Measurements from ENCODE around the gene AGBL1. TPM values are rescaled to one million over a fixed set of nuclear protein-coding genes. Genes with fewer than 3 reads are reported as not detected.
"Not testable (repeated sequence)": the region's sequence is repeated elsewhere in the genome, so short reads cannot be mapped to it uniquely, and the experiment has no call there.

AGBL1 gene
- total and polyA plus RNA-seq, 2 donors = under 0.01 to 0.02 TPM

DNA sequence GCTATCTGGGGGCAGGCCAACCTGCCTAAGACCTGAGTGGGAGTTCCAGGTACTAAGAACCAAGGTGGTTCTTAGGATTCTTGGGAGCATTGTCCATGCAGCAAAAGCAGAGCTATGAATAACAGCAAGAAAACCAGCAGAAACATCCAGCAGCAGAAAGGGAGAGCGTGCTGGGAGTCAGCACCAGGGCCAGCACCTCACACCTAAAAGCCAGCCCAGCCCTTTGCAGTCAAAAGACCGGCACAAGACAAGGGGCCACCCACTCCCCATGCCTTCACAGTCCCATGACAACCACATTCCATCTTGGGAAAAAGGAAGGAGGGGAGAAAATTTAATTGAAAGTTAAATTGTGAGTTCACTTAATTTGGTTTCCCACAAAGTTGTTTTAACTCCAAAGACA lies 364.9 kb downstream of the AGBL1 start:
- Histone ChIP-seq H3K27ac (ENCODE audit: low read depth in 1 of 2, low read length in 1 of 2) (no peak overlapping the region), H3K27me3 (ENCODE audit: control insufficient read depth in 2 of 2, insufficient read depth in 1 of 2, low read length in 1 of 2) (no peaks in the 10 kb centered on the region), H3K4me3 (ENCODE audit: low read length in 2 of 2) (no peak overlapping the region), H3K9me3 (ENCODE audit: control insufficient read depth in 2 of 2, insufficient read depth in 1 of 2, low read length in 1 of 2) (peaks cover 0 to 3% of the 10 kb centered on the region in 2 donors), H3K36me3 (ENCODE audit: control insufficient read depth in 2 of 2, insufficient read depth in 2 of 2, low read length in 1 of 2) (no peaks in the 10 kb centered on the region), H3K4me1 (ENCODE audit: control insufficient read depth in 2 of 2, insufficient read depth in 2 of 2, low read length in 2 of 2) (no peaks in the 10 kb centered on the region)
- no peak for DNase-seq (ENCODE audit: low read depth in 6 of 9, low spot score in 9 of 9)
- WGBS = 12% methylated on average over 2 of the region's 2 CpGs

DNA sequence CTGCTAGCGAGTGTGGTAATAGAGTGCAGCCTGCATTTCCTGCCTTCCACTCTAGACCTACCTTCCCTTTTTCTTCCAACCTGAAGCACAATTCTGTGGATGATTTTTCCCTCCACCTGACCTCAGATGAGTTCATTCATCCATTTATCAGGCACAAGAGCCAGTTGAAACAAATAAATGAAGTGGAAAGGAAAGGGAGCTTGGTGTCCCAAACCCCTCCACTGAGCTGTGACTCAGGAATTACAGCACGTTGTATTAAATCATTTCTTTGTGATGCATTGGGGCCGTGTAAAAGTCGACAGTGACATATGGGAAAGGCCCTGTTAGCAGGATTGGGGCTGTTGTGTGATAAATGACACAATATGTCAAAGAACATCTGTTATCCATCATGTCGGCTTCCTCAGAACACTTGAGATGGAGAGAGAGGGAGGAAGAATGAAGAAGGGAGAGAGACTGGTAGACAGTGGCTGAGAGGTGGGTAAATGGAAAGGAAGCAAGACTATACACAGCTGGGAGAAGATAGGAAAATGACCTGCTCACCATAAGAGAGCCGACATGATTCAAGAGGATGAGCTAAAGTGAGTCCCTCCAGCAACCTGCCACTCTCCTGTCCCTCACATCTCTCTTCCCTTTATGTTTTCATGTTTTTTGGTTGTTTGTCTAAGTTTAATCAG lies 366.0 kb downstream of the AGBL1 start:
- no peaks in the 10 kb centered on the region for H3K27me3 ChIP-seq (ENCODE audit: control insufficient read depth in 2 of 2, insufficient read depth in 1 of 2, low read length in 1 of 2)
- H3K27ac ChIP-seq (ENCODE audit: low read depth in 1 of 2, low read length in 1 of 2) = no peak overlapping the region
- no peaks in the 10 kb centered on the region for H3K4me1 ChIP-seq (ENCODE audit: control insufficient read depth in 2 of 2, insufficient read depth in 2 of 2, low read length in 2 of 2)
- H3K4me3 ChIP-seq (ENCODE audit: low read length in 2 of 2) = no peak overlapping the region
- DNase-seq (ENCODE audit: low read depth in 6 of 9, low spot score in 9 of 9) = no peak
- H3K36me3 ChIP-seq (ENCODE audit: control insufficient read depth in 2 of 2, insufficient read depth in 2 of 2, low read length in 1 of 2) = no peaks in the 10 kb centered on the region
- H3K9me3 ChIP-seq (ENCODE audit: control insufficient read depth in 2 of 2, insufficient read depth in 1 of 2, low read length in 1 of 2) = peaks cover 0 to 3% of the 10 kb centered on the region in 2 donors
- WGBS = 61% methylated on average over 6 of the region's 6 CpGs

DNA sequence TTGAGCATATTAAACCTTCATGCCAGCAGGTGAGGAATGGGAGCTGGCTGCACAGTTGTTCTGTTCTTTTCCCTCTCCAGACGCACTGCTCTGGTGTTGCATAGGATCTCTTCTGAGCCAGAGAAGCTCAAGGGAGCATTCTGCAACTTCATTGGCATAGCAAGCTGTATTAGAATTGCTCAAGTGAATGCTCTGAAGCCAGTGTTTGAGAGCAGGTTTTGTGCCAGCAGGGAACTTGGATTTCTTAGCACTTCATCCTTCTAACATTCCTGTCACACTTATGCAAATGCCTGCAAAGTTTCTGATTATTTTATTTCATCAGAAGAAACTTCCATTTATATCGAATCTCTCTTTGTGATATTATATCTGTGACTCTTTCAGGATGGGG lies 366.6 kb downstream of the AGBL1 start:
- no peak for DNase-seq (ENCODE audit: low read depth in 6 of 9, low spot score in 9 of 9)
- Histone ChIP-seq H3K4me3 (ENCODE audit: low read length in 2 of 2) (no peak overlapping the region), H3K9me3 (ENCODE audit: control insufficient read depth in 2 of 2, insufficient read depth in 1 of 2, low read length in 1 of 2) (peaks cover 0 to 3% of the 10 kb centered on the region in 2 donors), H3K36me3 (ENCODE audit: control insufficient read depth in 2 of 2, insufficient read depth in 2 of 2, low read length in 1 of 2) (no peaks in the 10 kb centered on the region), H3K27ac (ENCODE audit: low read depth in 1 of 2, low read length in 1 of 2) (no peak overlapping the region), H3K4me1 (ENCODE audit: control insufficient read depth in 2 of 2, insufficient read depth in 2 of 2, low read length in 2 of 2) (no peaks in the 10 kb centered on the region), H3K27me3 (ENCODE audit: control insufficient read depth in 2 of 2, insufficient read depth in 1 of 2, low read length in 1 of 2) (no peaks in the 10 kb centered on the region)
- 89% methylated on average over 2 of the region's 2 CpGs for WGBS

DNA sequence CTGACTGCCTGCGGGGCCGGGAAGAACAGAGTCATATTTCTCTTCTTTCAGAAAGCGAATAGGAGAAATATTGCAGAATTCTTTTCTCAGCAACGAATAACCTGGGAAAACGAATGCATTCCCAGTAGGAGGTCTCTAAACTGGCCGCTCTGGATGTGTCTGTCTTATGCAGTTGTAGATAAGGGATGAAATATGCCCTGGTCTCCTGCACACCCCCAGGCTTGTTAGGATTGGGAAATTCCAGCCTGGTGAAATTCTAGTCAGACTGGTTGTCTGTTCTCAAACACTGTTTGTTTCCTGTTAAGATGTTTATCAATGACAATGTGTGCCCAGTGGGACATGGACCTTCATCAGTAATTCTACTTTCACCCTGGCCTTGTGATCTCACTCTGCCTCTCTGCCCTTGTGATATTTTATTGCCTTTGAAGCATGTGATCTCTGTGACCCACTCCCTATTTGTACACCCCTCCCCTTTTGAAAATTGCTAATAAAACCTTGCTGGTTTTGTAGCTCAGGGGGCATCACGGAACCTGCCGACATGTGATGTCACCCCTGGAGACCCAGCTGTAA lies 385.9 kb downstream of the AGBL1 start:
- not testable (repeated sequence) for H3K9me3 ChIP-seq (ENCODE audit: control insufficient read depth in 2 of 2, insufficient read depth in 1 of 2, low read length in 1 of 2); H3K36me3 ChIP-seq (ENCODE audit: control insufficient read depth in 2 of 2, insufficient read depth in 2 of 2, low read length in 1 of 2); H3K4me1 ChIP-seq (ENCODE audit: control insufficient read depth in 2 of 2, insufficient read depth in 2 of 2, low read length in 2 of 2); H3K27ac ChIP-seq (ENCODE audit: low read depth in 1 of 2, low read length in 1 of 2); DNase-seq (ENCODE audit: low read depth in 6 of 9, low spot score in 9 of 9); H3K27me3 ChIP-seq (ENCODE audit: control insufficient read depth in 2 of 2, insufficient read depth in 1 of 2, low read length in 1 of 2); H3K4me3 ChIP-seq (ENCODE audit: low read length in 2 of 2)
- 95% methylated on average over 8 of the region's 8 CpGs for WGBS

DNA sequence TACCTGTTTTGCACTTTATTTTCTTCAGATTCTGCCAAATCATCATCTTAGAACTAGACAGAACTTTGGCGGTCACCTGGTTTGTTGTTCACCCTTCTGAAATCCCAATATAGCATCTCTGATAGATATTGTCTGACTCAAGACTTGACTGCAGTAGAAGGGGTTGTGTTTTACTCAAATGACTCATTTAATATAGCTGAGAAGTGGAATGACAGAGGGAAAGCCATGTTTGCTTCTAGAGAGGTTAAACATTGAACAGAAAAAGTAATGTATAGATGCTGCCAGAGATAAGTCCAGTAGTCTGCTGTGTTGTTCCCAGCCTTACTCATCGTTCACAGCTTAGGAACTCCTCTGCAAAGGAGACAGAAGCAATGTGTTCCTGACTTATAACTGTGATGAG lies 402.0 kb downstream of the AGBL1 start:
- 90% methylated on average over 2 of the region's 2 CpGs for whole genome bisulfite sequencing
- no peaks in the 10 kb centered on the region for H3K4me1 ChIP-seq (ENCODE audit: control insufficient read depth in 2 of 2, insufficient read depth in 2 of 2, low read length in 2 of 2)
- no peaks in the 10 kb centered on the region for H3K9me3 ChIP-seq (ENCODE audit: control insufficient read depth in 2 of 2, insufficient read depth in 1 of 2, low read length in 1 of 2)
- no peak overlapping the region for H3K27ac ChIP-seq (ENCODE audit: low read depth in 1 of 2, low read length in 1 of 2)
- H3K4me3 ChIP-seq (ENCODE audit: low read length in 2 of 2) = no peak overlapping the region
- DNase-seq (ENCODE audit: low read depth in 6 of 9, low spot score in 9 of 9) = no peak
- no peaks in the 10 kb centered on the region for H3K27me3 ChIP-seq (ENCODE audit: control insufficient read depth in 2 of 2, insufficient read depth in 1 of 2, low read length in 1 of 2)
- H3K36me3 ChIP-seq (ENCODE audit: control insufficient read depth in 2 of 2, insufficient read depth in 2 of 2, low read length in 1 of 2) = no peaks in the 10 kb centered on the region

DNA sequence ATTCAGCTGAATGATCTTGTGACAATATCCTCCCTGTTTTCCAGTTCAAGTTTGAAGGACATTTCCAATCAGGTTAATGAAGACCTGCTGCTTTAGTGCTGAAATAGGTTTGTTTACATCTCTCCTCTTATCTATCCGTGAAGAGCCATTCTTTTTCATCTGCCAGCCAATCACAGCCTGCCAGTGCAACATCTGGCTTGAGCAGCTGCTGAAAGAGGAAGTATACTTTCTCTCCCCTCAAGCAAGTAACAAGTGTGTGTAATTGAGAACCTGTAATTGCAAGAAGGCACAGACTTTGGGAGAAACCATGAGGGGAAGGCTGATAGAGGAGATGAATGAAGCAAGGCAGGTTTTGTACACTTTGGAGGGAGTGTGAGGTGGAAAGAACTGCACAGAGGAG lies 404.3 kb downstream of the AGBL1 start:
- no peak overlapping the region for H3K27ac ChIP-seq (ENCODE audit: low read depth in 1 of 2, low read length in 1 of 2)
- no peaks in the 10 kb centered on the region for H3K36me3 ChIP-seq (ENCODE audit: control insufficient read depth in 2 of 2, insufficient read depth in 2 of 2, low read length in 1 of 2)
- no peak for DNase-seq (ENCODE audit: low read depth in 6 of 9, low spot score in 9 of 9)
- 0% methylated on average over 1 of the region's 1 CpG for WGBS
- H3K4me3 ChIP-seq (ENCODE audit: low read length in 2 of 2) = no peak overlapping the region
- H3K9me3 ChIP-seq (ENCODE audit: control insufficient read depth in 2 of 2, insufficient read depth in 1 of 2, low read length in 1 of 2) = no peaks in the 10 kb centered on the region
- H3K4me1 ChIP-seq (ENCODE audit: control insufficient read depth in 2 of 2, insufficient read depth in 2 of 2, low read length in 2 of 2) = no peaks in the 10 kb centered on the region
- no peaks in the 10 kb centered on the region for H3K27me3 ChIP-seq (ENCODE audit: control insufficient read depth in 2 of 2, insufficient read depth in 1 of 2, low read length in 1 of 2)

DNA sequence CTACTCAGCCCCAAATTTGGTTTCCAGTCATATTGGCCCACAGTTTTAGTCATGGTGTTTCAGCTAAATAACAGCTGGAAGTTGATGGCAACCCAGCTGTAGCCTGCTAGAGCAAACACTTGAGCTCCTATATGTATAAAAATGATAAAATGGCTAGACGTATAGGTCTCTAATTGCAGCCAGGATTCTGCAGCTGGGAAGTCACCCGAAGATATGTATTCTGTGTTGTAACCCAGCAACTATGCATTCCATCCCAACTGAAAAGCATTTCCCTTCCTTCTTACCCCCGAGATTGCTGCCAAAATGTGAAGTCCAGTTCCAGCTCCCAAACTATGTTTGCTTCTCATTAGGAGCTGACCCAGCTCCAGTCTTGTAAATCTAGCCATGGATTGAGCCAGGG lies 408.4 kb downstream of the AGBL1 start:
- no peak for DNase-seq (ENCODE audit: low read depth in 6 of 9, low spot score in 9 of 9)
- Histone ChIP-seq H3K27ac (ENCODE audit: low read depth in 1 of 2, low read length in 1 of 2) (no peak overlapping the region), H3K27me3 (ENCODE audit: control insufficient read depth in 2 of 2, insufficient read depth in 1 of 2, low read length in 1 of 2) (no peaks in the 10 kb centered on the region), H3K4me3 (ENCODE audit: low read length in 2 of 2) (no peak overlapping the region), H3K4me1 (ENCODE audit: control insufficient read depth in 2 of 2, insufficient read depth in 2 of 2, low read length in 2 of 2) (no peaks in the 10 kb centered on the region), H3K36me3 (ENCODE audit: control insufficient read depth in 2 of 2, insufficient read depth in 2 of 2, low read length in 1 of 2) (no peaks in the 10 kb centered on the region), H3K9me3 (ENCODE audit: control insufficient read depth in 2 of 2, insufficient read depth in 1 of 2, low read length in 1 of 2) (no peaks in the 10 kb centered on the region)
- 87% methylated on average over 3 of the region's 3 CpGs for WGBS

DNA sequence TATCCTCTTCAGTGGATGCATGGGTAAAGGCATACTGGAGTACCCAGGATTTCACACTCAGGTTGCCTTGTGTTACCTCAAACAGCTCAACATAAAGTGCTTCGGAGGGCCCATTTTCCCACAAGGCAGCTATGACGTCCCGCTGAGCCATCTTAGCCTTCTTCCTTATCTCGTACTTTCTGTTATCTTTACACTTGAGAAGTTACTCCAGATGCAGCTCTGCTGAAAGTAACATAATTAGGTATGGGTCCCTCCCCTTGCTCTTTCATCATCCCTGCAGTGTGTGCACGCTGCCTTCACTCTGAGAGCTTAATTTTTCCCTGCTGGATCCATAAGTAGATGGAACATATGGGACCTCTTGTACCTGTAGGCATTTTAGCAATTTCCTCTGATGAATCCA lies 410.3 kb downstream of the AGBL1 start:
- no peaks in the 10 kb centered on the region for H3K9me3 ChIP-seq (ENCODE audit: control insufficient read depth in 2 of 2, insufficient read depth in 1 of 2, low read length in 1 of 2)
- no peak overlapping the region for H3K4me3 ChIP-seq (ENCODE audit: low read length in 2 of 2)
- no peaks in the 10 kb centered on the region for H3K27me3 ChIP-seq (ENCODE audit: control insufficient read depth in 2 of 2, insufficient read depth in 1 of 2, low read length in 1 of 2)
- 73% methylated on average over 5 of the region's 5 CpGs for WGBS
- no peak overlapping the region for H3K27ac ChIP-seq (ENCODE audit: low read depth in 1 of 2, low read length in 1 of 2)
- H3K4me1 ChIP-seq (ENCODE audit: control insufficient read depth in 2 of 2, insufficient read depth in 2 of 2, low read length in 2 of 2) = no peaks in the 10 kb centered on the region
- no peaks in the 10 kb centered on the region for H3K36me3 ChIP-seq (ENCODE audit: control insufficient read depth in 2 of 2, insufficient read depth in 2 of 2, low read length in 1 of 2)
- no peak for DNase-seq (ENCODE audit: low read depth in 6 of 9, low spot score in 9 of 9)

DNA sequence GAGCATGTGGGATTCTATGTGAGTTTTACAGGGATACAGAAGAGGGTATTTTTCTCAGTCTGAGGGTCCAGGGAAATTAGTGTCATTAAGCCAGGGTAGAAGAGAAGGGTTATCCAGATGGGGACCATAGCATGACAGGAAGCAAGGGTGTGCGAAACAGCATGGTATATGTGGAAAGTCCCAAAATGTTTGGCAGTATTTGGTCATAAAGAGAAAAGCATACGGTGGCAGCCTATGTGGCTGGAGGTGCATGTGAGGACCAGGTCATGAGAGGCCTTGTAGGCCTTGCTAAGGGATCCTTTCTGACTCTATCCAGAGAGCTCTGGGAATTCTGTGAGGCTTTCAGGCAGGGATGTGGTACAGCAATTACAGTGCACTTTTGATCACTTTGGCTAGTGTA lies 411.4 kb downstream of the AGBL1 start:
- no peak for DNase-seq (ENCODE audit: low read depth in 6 of 9, low spot score in 9 of 9)
- H3K36me3 ChIP-seq (ENCODE audit: control insufficient read depth in 2 of 2, insufficient read depth in 2 of 2, low read length in 1 of 2) = no peaks in the 10 kb centered on the region
- H3K4me3 ChIP-seq (ENCODE audit: low read length in 2 of 2) = no peak overlapping the region
- 95% methylated on average over 2 of the region's 2 CpGs for WGBS
- no peaks in the 10 kb centered on the region for H3K27me3 ChIP-seq (ENCODE audit: control insufficient read depth in 2 of 2, insufficient read depth in 1 of 2, low read length in 1 of 2)
- H3K9me3 ChIP-seq (ENCODE audit: control insufficient read depth in 2 of 2, insufficient read depth in 1 of 2, low read length in 1 of 2) = no peaks in the 10 kb centered on the region
- no peaks in the 10 kb centered on the region for H3K4me1 ChIP-seq (ENCODE audit: control insufficient read depth in 2 of 2, insufficient read depth in 2 of 2, low read length in 2 of 2)
- no peak overlapping the region for H3K27ac ChIP-seq (ENCODE audit: low read depth in 1 of 2, low read length in 1 of 2)
